ENCODE measurements around the gene SENP8.

GRCh38 chr15:72161361-72162132, 43.3 kb downstream of the SENP8 start:
- TF ChIP-seq, protein P1, sequence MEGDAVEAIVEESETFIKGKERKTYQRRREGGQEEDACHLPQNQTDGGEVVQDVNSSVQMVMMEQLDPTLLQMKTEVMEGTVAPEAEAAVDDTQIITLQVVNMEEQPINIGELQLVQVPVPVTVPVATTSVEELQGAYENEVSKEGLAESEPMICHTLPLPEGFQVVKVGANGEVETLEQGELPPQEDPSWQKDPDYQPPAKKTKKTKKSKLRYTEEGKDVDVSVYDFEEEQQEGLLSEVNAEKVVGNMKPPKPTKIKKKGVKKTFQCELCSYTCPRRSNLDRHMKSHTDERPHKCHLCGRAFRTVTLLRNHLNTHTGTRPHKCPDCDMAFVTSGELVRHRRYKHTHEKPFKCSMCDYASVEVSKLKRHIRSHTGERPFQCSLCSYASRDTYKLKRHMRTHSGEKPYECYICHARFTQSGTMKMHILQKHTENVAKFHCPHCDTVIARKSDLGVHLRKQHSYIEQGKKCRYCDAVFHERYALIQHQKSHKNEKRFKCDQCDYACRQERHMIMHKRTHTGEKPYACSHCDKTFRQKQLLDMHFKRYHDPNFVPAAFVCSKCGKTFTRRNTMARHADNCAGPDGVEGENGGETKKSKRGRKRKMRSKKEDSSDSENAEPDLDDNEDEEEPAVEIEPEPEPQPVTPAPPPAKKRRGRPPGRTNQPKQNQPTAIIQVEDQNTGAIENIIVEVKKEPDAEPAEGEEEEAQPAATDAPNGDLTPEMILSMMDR (conservative IDR thresholded peaks at IDR 0.05; ENCODE audit: low read length), result no peak
- no peak for TF ChIP-seq EZH2phosphoT487 (IDR thresholded peaks at IDR 0.05; ENCODE audit: borderline replicate concordance)

Data from Loucy (cell line).